Stimulated activated naive B cell treated with anti-CD40 and anti-IgM and Interleukin-4, amounts not matched to agents 10 μg/mL and 1 μg/mL and 100 μg/mL, for 72 hours (primary cell): ENCODE results near the gene SLC35B1.
"Not testable (repeated sequence)": the region's sequence is repeated elsewhere in the genome, so short reads cannot be mapped to it uniquely, and the experiment has no call there.

ENCODE experiments used
- ATAC-seq, 2 donors: fragments of 150-1000 bp; cut with Tn5 transposase; replicated peaks; 2 replicates each; pipeline ENCODE4 v1.10.0; 2021; ENCODE audit warnings: moderate library complexity in 1 of 2
- DNase-seq: peaks from one replicate; pipeline ENCODE4 v3.0.0; 2021
- H3K27ac Mint-ChIP-seq: one replicate; pipeline ENCODE4 v1.8.0; 2022; ENCODE audit warnings: mild to moderate bottlenecking, mixed read lengths
- H3K27me3 Mint-ChIP-seq, 2 donors: one replicate each; pipeline ENCODE4 v1.8.0; 2022; ENCODE audit warnings: mixed read lengths in 2 of 2
- H3K36me3 Mint-ChIP-seq, 2 donors: one replicate each; pipeline ENCODE4 v1.8.0; 2022; ENCODE audit warnings: mixed read lengths in 2 of 2, mild to moderate bottlenecking in 1 of 2
- H3K4me1 Mint-ChIP-seq, 2 donors: one replicate each; pipeline ENCODE4 v1.8.0; 2022; ENCODE audit warnings: mixed read lengths in 2 of 2, mild to moderate bottlenecking in 1 of 2
- H3K4me3 Mint-ChIP-seq, 2 donors: one replicate each; pipeline ENCODE4 v1.8.0; 2022; ENCODE audit warnings: mild to moderate bottlenecking in 2 of 2, mixed read lengths in 2 of 2, moderate library complexity in 1 of 2
- H3K9me3 Mint-ChIP-seq, 2 donors: one replicate each; pipeline ENCODE4 v1.8.0; 2022; ENCODE audit warnings: mixed read lengths in 2 of 2, mild to moderate bottlenecking in 1 of 2

Gene SLC35B1

DNA sequence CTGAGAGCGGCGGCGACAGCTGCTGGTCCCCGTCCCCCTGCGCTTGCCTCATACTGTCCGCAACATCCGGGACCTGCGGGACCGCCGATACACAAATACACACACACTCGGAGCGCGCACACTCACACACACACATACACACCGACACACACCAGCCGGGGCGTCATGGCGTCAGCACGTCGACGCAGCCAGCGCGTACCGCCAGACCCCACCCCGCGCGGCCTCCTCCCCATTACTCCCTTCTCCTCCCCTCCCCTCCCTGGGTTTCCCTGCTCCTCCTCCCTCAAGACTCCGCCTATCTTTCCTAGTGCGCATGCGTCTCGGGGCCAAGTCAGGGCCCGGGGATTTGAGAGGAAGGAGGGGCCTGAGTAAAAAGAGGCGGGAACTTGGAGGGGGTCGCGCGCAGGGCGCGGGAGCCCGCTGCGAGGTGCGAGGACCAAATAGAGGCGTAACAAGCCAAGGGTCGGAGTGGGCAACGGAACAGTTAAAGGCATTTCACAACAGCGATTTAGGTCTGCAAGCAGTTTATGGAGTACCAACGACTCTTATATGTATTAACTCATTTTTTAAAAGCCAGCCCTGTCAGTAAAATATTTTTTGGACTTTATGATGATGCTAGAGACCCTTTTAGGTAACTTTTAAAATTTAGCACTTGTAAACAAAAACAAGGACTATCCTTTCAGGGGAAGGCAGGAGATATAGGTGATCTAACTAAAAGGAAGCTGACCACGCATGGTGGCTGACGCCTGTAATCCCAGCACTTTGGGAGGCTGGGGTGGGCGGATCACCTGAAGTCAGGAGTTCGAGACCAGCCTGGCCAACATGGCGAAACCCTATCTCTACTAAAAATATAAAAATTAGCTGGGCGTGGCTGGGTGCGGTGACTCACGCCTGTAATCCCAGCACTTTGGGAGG lies 29.6 kb downstream of the SLC35B1 start, which contains the start of gene SPOP:
TSS of gene SPOP (minus strand) at position 165 of the 915 bp plus-strand sequence. CDS start 55,287 bp downstream, outside the sequence.
- Mint-ChIP-seq H3K27ac (peak within 1 kb of the TSS; percentile 97), H3K27me3 (peaks cover 0 to 7% of the 10 kb centered on the region in 2 donors), H3K36me3 (peaks cover 12 to 21% of the 10 kb centered on the region in 2 donors), H3K4me3 (peak within 1 kb of the TSS; percentile 83 to 90), H3K4me1 (peaks cover 21 to 41% of the 10 kb centered on the region in 2 donors), H3K9me3 (peaks cover 0 to 2% of the 10 kb centered on the region in 2 donors)
- DNase-seq (peak; percentile 98), ATAC-seq (peak; percentile 85 to 91)

DNA sequence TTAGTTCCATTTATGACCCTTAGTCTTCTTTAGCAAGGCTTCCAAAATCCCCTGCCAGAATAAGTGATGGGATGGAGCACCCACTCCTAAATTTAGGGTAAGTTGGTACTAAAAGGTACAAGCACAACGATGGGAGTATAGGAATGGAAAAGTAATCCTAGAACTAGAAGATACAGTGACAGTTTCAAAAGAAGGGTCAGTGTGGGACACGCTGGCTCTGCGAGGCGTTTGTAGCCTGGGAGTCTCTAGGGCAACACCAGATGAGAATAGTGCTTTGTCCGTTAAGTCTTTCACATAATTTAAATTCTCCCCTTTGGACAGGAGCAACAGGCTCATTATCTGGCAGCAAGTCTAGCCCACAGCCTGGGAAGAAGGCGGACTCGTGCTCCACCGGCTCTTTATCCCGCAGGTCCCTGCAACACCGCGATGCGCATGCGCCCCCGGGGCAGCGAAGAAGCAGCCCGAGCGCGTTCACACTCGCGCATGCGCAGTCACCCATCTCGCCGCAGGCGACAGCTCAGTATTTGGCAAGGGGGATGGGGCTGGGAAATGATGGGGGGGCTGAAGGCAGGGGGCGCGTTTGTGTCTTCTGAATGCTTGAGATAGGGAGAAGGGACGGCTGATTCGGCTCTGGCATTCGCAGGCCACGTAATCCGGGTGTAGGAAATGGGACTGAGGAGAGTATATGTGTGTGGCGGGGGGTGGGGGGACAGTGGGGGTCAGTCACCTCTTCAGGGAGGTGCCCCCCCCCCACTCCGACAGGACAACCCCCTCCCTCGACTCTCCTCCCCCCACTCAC lies 30.4 kb downstream of the SLC35B1 start:
- peaks cover 21 to 41% of the 10 kb centered on the region in 2 donors for H3K4me1 Mint-ChIP-seq
- DNase-seq (peak; percentile 87), ATAC-seq (peak; percentile 63 to 67)
- H3K27me3 Mint-ChIP-seq = peaks cover 0 to 7% of the 10 kb centered on the region in 2 donors
- H3K9me3 Mint-ChIP-seq = peaks cover 0 to 2% of the 10 kb centered on the region in 2 donors
- H3K36me3 Mint-ChIP-seq = peaks cover 12 to 26% of the 10 kb centered on the region in 2 donors
- H3K27ac Mint-ChIP-seq = peak overlapping the region; percentile 97
- peak overlapping the region; percentile 83 to 90 for H3K4me3 Mint-ChIP-seq

DNA sequence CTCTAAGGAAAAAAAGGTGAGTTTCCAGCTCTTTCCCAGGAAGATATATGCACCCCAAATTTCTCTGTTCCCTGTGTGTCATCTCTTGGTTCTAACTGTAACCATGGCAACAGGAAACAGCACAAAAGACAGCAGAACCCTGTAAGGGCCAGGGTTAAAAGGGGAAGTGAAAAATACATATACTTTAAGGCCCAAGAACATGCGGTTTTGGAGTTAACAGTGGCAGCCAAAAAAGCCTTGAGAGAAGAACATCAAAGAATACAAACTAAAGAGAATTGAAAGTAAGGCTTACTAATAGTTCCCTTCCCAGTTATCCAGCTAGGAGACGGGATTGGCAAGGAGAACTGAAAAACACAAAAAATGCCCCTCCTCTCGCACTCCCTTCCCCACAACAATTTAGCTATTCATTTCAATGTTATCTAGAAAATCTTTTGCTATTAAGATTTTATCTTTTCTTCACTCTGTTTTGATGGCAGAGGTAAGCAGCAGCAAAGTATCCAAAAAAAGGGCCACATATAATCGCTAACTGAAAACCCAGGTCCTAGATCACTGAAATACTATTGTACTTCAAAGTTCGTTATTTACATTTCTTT lies 31.4 kb downstream of the SLC35B1 start:
- ATAC-seq = peak; percentile 72 to 77
- Mint-ChIP-seq H3K27ac (peak overlapping the region; percentile 97), H3K27me3 (peaks cover 0 to 3% of the 10 kb centered on the region in 2 donors), H3K9me3 (peaks cover 0 to 2% of the 10 kb centered on the region in 2 donors), H3K4me3 (peak overlapping the region; percentile 83 to 90), H3K36me3 (peaks cover 12 to 30% of the 10 kb centered on the region in 2 donors), H3K4me1 (peaks cover 23 to 41% of the 10 kb centered on the region in 2 donors)
- DNase-seq = peak; percentile 51

DNA sequence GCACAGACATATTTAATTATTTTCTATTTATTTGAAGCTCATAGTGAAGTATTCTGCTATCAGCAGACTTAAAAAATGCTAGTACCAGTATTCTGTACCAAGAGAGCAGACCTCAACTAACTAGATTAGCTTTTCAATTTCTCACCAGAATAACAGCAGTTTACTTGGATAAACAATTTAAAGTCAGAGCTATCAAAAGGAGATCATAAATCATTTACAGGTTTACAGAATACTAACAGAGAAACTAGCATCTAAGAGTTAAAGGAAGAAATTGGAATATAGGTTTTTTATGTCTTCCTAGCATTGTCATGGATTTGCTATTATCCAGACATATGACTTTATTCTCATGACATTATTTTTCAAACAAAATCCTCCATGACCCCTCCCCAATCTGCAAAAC lies 33.3 kb downstream of the SLC35B1 start:
- ATAC-seq (no peak), DNase-seq (no peak)
- Mint-ChIP-seq H3K4me1 (peaks cover 21 to 41% of the 10 kb centered on the region in 2 donors), H3K27ac (peak overlapping the region; percentile 88), H3K36me3 (peaks cover 12 to 30% of the 10 kb centered on the region in 2 donors), H3K9me3 (peaks cover 0 to 2% of the 10 kb centered on the region in 2 donors), H3K4me3 (no peak overlapping the region), H3K27me3 (peaks cover 0 to 3% of the 10 kb centered on the region in 2 donors)

DNA sequence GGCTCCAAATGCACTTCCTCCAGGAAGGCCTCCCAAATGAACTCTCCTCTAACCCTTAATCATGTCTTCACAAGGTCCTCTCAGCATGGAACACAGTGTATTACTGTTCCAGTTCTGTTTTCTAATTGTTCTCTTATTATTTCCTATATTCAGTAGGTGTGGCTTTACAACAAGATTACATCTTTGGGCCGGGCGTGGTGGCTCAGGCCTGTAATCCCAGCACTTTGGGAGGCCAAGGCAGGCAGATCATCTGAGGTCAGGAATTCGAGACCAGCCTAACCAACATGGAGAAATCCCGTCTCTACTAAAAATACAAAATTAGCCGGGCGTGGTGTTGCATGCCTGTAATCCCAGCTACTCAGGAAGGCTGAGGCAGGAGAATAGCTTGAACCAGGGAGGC lies 34.1 kb downstream of the SLC35B1 start:
- H3K4me1 Mint-ChIP-seq = peaks cover 21 to 41% of the 10 kb centered on the region in 2 donors
- not testable (repeated sequence) for ATAC-seq, DNase-seq, H3K27me3 Mint-ChIP-seq, H3K9me3 Mint-ChIP-seq, H3K4me3 Mint-ChIP-seq, H3K27ac Mint-ChIP-seq
- peaks cover 12 to 30% of the 10 kb centered on the region in 2 donors for H3K36me3 Mint-ChIP-seq

DNA sequence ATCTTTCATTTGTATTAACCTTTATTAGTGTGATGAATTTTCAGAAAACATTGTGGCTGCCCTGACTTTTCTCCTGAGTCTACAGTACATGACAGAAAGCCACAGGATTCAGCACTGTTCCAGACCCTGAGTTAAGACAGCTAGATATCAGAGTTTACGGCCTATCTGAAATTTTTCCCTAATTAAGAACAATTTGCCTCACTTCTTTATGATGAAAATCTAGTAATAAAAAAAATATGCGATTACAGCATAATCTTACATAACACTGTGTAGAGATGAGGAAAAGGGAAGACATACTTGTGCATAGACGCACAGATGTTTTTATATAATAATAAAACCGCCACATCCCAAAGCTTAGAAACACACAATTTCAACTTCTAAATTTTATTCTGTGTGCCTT lies 37.1 kb downstream of the SLC35B1 start:
- Mint-ChIP-seq H3K4me1 (peaks cover 11 to 33% of the 10 kb centered on the region in 2 donors), H3K4me3 (no peak overlapping the region), H3K9me3 (no peaks in the 10 kb centered on the region), H3K27me3 (no peaks in the 10 kb centered on the region), H3K36me3 (peaks cover 10 to 23% of the 10 kb centered on the region in 2 donors), H3K27ac (no peak overlapping the region)
- DNase-seq (no peak), ATAC-seq (no peak)

DNA sequence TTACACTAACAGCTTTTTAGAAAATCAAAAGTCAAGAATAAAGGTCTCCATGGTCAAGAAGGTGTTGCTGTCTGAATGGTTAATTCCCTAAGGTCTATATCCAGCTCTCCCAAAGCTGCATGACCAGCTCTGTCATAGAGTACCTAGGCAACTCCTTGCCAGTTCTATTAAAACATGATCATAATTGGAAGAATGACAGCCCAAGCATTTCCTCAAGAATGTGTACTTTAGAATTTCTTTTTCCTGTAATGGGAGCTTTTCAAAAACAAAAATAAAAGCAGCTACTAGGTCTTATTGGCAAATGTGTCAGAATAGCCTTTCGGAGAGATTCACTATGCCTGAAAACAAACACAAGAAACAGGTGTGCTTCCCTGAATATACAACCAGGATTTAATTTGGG lies 37.8 kb downstream of the SLC35B1 start:
- H3K27me3 Mint-ChIP-seq = no peaks in the 10 kb centered on the region

DNA sequence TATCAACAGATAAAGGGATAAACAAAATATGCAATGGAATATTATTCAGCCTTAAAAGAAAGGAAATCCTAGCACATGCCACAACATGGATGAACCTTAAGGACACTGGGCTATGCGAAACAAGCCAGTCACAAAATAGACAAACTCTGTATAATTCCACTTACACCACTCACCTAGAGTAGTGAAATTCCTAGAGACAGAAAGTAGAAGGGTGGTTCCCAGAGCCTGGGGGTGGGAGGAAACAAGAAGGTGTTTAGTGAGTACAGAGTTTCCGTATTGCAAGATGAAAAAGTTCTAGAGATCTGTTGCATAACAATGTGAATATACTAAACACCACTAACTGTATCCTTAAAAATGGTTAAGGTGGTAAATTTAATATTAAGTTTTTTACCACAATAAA lies 39.9 kb downstream of the SLC35B1 start:
- H3K27me3 Mint-ChIP-seq = no peaks in the 10 kb centered on the region
- no peaks in the 10 kb centered on the region for H3K9me3 Mint-ChIP-seq
- H3K4me1 Mint-ChIP-seq = peaks cover 13 to 30% of the 10 kb centered on the region in 2 donors
- H3K27ac Mint-ChIP-seq = no peak overlapping the region
- ATAC-seq (no peak), DNase-seq (no peak)
- peaks cover 6 to 22% of the 10 kb centered on the region in 2 donors for H3K36me3 Mint-ChIP-seq
- H3K4me3 Mint-ChIP-seq = no peak overlapping the region

More for the DNA sequence above, 37.8 kb downstream of the SLC35B1 start:
- Mint-ChIP-seq H3K27ac (no peak overlapping the region), H3K36me3 (peaks cover 9 to 20% of the 10 kb centered on the region in 2 donors), H3K4me1 (peaks cover 8 to 33% of the 10 kb centered on the region in 2 donors), H3K4me3 (no peak overlapping the region), H3K9me3 (no peaks in the 10 kb centered on the region)
- ATAC-seq (no peak), DNase-seq (no peak)

DNA sequence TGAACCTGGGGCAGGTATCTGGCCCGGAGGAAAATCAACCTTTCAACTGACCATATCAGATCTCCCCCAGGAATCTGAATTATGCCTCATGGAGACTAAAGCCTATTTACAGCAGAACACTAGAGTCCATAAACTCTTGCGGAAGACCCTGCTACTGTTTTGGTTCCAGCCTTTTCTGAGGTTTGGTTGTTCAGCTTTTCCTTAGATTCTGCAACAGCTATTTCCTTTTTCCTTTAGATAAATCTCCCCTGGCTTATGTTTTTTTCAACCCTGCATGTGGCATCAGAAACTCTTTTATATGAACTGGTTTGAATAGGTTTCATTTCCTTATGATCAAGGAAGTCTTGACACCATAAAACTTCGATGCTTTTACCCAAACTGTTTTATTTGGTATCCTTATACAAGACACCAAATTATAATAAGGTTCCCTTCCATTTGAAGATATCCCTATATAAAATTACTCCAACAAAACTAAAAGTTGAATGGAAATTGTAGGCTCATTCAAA lies 43.0 kb downstream of the SLC35B1 start:
- Mint-ChIP-seq H3K27ac (no peak overlapping the region), H3K36me3 (peaks cover 12 to 26% of the 10 kb centered on the region in 2 donors), H3K4me3 (no peak overlapping the region)

DNA sequence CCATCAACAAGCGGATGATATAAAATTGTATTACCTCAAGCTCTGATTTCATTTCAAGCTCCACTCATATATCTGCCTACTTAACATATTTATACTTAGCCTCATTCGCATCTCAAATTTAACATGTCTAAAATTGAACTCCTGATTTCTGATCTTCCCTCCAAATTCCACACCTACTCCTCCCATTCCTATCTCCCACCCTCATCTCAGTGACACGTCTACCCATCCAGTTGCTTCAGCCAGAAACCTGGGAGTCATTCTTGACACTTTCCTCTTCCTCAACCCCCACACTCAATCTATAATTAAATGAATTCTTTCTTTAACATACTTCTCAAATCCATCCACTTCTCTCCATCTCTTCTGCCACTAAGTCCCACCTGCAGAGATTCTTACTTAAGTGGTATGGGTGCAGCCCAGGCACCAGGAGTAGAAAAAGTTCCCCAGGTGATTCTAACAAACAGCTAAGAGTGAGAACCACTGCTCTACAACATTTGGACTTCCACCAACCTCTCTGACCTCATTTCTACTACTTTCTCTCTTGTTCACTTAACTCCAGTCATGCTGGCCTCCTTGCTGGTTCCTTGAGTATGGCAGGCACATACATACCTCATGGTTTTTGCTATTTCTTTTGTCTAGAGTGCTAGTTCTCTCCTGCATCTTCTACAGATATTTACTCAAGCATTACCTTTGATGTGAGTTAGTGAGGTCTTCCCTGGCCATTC lies 47.9 kb downstream of the SLC35B1 start:
- peak overlapping the region; percentile 1 for H3K27ac Mint-ChIP-seq
- no peak overlapping the region for H3K4me3 Mint-ChIP-seq
- peaks cover 35 to 37% of the 10 kb centered on the region in 2 donors for H3K4me1 Mint-ChIP-seq
- H3K36me3 Mint-ChIP-seq = peaks cover 10 to 39% of the 10 kb centered on the region in 2 donors
- no peak for ATAC-seq
- no peaks in the 10 kb centered on the region for H3K9me3 Mint-ChIP-seq
- no peak for DNase-seq
- no peaks in the 10 kb centered on the region for H3K27me3 Mint-ChIP-seq

More for the DNA sequence above, 43.0 kb downstream of the SLC35B1 start:
- ATAC-seq (no peak), DNase-seq (no peak)
- H3K27me3 Mint-ChIP-seq = no peaks in the 10 kb centered on the region
- no peaks in the 10 kb centered on the region for H3K9me3 Mint-ChIP-seq
- peaks cover 23 to 45% of the 10 kb centered on the region in 2 donors for H3K4me1 Mint-ChIP-seq

DNA sequence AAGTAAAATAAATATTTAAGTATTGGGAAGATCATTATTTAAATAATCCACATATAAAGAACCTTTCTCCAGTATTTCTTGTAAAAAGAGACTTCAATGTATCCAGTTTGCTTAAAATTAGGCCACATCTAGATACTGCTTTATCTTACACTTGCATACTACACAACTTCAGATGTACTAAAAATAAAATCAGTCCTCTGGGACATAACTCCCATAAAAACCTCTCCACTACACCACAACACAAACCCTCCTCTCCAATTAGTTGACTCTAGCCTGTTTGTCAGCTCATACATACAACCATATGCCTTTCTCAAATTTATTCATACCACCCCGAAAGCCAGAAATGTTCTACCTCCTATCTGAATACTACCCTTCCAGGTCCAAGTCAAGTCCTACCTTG lies 51.5 kb downstream of the SLC35B1 start:
- H3K36me3 Mint-ChIP-seq = peaks cover 3 to 28% of the 10 kb centered on the region in 2 donors
- no peak overlapping the region for H3K27ac Mint-ChIP-seq
- DNase-seq (no peak), ATAC-seq (no peak)
- peaks cover 28 to 40% of the 10 kb centered on the region in 2 donors for H3K4me1 Mint-ChIP-seq
- H3K4me3 Mint-ChIP-seq = no peak overlapping the region
- no peaks in the 10 kb centered on the region for H3K9me3 Mint-ChIP-seq
- no peaks in the 10 kb centered on the region for H3K27me3 Mint-ChIP-seq
